OCI-LY1 (cell line): ENCODE measurements around the gene SAXO1.

Source experiments
- EZH2 ChIP-seq: fragments of 200-600 bp; sonication (generic), shearing (Covaris generic); IDR thresholded peaks from 2 replicates; pipeline ENCODE4 v1.8.0; 2017; ENCODE audit warnings: borderline replicate concordance, mixed run types, mild to moderate bottlenecking, antibody characterized with exemption, low read length, moderate library complexity, mixed read lengths
- TF ChIP-seq, protein P1 (sequence below): fragments of 200-600 bp; sonication (generic), shearing (Covaris generic); IDR thresholded peaks from 2 replicates; pipeline ENCODE4 v1.5.1; 2017; ENCODE audit warnings: mild to moderate bottlenecking, antibody characterized with exemption, low read length, moderate library complexity, mixed read lengths

DNA sequence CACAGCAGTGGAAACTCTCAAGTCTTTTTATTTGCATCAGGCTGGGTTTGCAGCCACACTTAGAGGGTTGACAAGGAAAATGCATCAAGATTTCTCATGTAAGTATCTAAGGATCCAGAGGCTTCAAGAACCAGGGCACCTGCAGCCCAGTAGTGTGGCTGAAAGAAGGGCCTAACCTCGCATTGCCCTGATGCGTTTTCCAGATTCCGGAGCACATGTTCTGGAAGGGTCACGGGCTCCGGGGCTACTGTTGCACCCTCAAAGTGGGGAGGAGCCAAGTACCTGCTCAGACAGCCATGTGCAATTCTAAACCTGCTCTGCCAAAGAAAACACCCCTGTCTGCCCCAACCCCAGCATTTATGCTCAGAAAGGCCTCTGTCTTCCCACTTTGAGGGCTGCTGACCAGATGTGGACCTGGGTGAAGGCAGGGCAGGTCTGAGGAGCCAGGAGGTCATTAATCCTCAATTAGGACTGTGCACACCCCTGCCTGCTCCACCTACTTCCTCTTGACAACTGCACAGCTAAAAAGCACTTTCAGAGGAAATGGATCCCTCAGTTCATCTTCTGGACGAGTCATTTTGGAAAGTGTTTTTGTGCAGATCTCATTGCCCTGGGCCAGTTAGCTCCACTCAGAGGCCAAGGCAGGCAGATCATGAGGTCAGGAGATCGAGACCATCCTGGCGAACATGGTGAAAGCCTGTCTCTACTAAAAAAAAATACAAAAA, 110.7 kb downstream of the SAXO1 start:
- TF ChIP-seq, protein P1, sequence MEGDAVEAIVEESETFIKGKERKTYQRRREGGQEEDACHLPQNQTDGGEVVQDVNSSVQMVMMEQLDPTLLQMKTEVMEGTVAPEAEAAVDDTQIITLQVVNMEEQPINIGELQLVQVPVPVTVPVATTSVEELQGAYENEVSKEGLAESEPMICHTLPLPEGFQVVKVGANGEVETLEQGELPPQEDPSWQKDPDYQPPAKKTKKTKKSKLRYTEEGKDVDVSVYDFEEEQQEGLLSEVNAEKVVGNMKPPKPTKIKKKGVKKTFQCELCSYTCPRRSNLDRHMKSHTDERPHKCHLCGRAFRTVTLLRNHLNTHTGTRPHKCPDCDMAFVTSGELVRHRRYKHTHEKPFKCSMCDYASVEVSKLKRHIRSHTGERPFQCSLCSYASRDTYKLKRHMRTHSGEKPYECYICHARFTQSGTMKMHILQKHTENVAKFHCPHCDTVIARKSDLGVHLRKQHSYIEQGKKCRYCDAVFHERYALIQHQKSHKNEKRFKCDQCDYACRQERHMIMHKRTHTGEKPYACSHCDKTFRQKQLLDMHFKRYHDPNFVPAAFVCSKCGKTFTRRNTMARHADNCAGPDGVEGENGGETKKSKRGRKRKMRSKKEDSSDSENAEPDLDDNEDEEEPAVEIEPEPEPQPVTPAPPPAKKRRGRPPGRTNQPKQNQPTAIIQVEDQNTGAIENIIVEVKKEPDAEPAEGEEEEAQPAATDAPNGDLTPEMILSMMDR = no peak
- TF ChIP-seq EZH2 = no peak
